LNCAP (cell line): Measurements from ENCODE around the gene DIPK1B.

Experiments used
- CTCF ChIP-seq: fragments of 450-650 bp; IDR thresholded peaks from 2 replicates; pipeline ENCODE4 v1.5.1; 2017; ENCODE audit warnings: mild to moderate bottlenecking

DIPK1B gene

DNA sequence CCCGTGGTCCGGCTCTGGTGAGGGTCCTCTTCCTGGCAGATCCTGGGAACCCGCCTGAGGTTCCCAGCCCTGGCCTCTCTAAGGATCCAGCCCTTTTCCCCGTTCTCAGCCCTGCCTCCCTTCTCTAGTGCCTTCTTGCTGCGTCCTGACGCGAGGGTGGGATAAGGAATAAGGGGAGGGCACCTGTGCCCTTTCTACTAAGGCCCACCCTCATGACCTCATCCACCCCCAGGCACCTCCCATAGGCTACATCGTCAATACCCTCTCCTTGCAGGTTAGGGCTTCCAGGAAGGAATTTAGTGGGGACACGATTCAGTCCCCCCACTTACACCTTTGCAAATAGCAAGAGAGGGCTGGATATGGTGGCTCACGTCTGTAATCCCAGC lies 10.7 kb upstream of the DIPK1B start:
- no peak for TF ChIP-seq CTCF

- TF ChIP-seq CTCF: no peak
Observed at GRCh38 chr9:136703276-136703860, 9.0 kb upstream of the DIPK1B start.

GRCh38 chr9:136705564-136705963 lies 6.8 kb upstream of the DIPK1B start:
- no peak for TF ChIP-seq CTCF

GRCh38 chr9:136707011-136707410 lies 5.4 kb upstream of the DIPK1B start:
- no peak for TF ChIP-seq CTCF

DNA sequence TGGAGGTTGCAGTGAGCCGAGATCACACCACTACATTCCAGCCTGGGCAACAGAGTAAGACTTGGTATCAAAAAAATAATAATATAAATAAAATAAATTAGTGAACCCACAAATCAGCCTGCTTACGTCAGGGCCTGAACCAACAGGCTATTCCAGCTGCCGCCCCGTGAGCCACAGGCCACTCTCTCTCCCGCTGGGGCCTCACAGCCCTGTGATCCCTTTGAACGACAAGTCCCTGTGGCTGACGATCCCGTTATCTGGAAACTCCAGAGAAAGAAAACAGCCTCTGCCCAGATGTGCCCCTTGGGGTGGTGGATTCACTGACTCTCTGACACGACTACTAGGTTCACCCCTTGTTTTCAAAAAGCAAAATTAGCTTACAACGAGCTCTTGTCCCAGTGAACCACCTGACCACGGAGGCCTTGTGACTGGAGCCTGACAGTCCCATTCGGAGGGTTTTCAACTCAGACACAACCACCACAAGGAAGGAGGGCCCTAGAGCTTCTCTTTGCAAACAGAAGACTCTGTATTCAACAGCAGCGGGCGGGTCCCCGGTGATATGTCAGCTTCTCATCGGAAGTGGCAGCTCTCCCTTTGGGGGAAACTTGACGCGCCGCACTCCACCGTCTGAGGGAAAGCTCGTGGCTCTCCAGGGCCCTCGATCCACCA lies 4.4 kb upstream of the DIPK1B start:
- TF ChIP-seq CTCF: no peak

- TF ChIP-seq CTCF: no peak
Observed at GRCh38 chr9:136709454-136710109, 2.8 kb upstream of the DIPK1B start.

DNA sequence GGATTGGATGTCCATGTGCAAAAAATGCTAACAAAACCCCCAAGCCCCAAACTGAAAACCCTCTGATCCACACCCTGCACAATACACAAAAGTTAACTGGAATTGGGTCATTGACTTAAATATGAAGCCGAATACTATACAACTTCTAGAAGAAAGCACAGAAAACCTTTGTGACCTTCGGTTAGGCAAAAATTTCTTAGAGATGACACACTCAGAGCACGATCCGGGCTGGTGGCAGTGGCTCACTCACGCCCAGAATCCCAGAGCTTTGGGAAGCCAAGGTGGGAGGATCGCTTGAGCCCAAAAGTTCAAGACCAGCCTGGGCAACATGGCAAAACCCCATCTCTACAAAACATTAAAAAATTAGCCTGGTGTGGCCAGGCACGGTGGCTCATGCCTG lies 1.8 kb upstream of the DIPK1B start:
- no peak for TF ChIP-seq CTCF
